HK-2 (cell line): ENCODE measurements around the gene ANOS1.

ENCODE experiments used
- DNase-seq: peaks from one replicate; pipeline ENCODE4 v3.0.0-alpha.2; 2018; ENCODE audit not compliant: unreplicated experiment

The ANOS1 gene

DNA sequence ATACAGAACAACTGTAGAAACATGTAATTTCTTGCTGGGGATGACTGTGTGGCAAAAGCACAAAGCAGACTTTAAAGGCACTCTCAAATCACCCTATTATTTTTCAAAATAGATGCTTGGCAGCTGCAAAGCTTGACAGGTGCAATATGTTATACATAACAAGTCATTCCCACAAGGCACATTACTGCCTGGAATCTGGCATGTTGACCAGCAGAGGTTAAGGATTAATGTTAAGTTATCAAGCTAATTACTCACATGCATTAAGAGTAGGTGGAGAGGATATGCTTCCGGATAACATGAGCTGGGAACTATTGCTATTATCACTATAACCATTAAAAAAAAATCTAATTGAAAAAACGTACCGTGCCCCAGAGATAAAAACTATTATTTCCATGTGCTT is 17.8 kb downstream of the ANOS1 start:
- DNase-seq = no peak

DNA sequence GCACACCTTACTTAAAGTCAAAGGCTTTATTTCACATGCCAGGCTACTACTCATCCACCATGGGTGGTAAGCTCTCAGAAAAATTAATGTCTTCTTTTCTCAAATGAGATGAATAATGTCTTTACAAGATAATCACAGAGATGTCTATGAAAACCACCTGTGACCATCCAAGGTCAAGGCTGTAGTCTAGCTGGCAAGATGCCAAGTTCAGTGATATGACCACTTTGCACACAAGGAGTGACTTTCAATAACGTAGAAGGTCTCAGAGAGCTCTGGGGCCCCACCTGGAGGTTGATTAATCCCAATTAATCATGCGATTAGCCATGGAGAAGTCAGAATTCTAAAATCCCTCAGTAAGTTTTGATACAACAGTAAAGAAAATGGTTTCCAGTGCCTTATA is 20.5 kb downstream of the ANOS1 start:
- no peak for DNase-seq

DNA sequence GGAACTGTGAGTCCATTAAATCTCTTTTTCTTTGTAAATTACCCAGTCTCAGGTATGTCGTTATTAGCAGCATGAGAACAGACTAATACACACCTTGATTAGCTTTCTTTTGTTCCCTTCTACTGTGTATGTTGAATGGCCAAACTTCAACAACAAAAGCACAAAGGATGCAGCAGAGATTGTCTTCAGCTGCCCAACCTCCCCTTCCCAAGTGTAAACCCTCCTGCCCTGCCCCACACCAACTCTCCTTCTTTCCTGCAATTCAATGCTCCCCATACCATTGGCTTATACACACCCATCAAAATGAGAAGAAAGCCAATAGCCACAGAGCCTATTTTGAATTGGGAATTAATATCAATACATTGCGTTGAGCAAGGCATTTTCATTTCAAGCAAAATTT is 27.8 kb downstream of the ANOS1 start:
- no peak for DNase-seq

DNA sequence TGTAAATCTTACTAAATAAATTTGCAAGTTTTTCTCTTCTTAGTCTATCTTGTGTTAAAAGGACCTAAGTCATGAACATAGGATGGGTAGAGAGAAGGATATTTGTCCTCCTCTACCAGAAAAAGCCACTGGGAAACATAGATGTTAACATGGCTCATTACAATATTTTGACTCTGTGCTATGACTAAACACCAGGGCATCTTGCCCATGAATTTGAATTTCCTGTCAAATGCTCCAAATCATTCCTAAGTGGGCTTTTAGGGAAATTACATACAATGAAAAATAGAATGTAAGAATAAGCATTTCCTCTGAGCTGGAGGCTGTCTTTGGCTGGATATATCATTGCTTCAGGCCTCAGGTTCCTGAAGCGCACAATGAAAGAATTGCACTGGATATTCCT is 39.1 kb downstream of the ANOS1 start:
- DNase-seq = no peak

DNA sequence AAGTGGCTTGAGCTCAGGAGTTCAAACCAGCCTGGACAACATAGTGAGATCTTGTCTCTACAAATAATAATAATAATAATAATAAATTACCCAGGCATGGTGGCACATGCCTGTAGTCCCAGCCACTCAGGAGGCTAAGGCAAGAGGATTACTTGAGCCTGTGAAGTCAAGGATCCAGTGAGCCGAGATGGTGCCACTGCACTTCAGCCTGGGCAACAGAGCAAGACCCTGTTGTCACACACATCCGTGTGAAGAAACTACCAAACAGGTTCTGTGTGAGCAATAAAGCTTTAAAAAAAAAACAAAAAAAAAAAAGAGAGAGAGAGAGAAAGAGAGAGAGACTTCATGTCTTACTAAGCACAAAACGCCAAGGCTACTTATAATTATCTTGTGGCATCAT is 42.5 kb downstream of the ANOS1 start:
- DNase-seq = no peak

DNA sequence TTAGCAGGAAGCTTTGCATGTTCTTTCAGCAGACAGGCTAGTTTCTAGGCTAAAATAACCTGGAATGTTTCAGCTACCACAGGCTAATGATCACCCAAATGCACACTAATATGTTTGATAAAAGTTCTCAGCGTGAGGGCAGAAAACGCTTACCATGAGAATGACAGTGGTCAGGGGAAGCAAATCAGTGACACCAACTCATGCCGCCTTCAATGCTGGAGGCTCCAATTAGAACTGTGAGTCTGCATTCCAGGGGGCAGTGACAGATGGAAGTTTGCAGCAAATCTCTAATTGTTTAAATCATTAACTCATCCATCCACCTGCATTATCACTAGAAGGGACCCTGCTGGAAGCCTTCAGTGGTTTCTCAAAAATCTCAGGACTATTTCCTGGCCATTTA is 43.2 kb downstream of the ANOS1 start:
- DNase-seq = no peak

DNA sequence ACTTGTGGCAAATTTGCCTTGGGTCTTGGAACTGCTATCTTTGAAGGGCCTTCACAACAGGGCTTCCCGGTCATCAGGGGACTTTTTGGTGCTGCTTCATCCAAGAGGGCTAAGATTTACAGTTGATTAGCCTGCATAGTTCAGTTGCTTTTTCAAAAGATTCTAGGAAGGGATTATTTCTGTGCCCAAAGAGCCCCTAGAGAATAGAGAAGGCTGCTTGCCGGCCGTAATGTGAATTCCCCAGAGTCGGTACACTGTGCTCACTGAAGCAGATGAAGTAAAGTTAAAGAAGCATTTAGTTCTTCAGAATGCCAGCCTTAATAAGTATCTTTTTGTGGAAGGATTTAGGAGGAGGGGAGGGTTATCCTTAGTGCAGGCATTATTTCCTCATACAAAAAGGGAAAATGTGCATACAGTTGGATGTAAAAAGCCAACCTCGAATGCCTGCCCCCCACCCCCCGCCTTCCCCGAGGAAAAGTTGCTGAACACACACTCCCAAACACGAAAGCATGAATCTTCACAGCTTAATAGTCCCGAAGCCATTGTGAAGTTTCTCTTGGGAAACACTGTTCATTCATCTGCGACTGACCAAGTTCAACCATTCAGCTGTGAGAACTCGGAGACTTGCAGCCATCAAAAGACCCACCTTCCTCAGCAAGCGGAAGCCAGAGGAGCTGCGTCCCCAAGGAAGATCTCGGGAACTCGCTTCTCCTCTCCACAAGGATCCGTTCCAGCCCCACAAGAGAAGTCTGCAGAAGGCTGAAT is 47.6 kb downstream of the ANOS1 start:
- no peak for DNase-seq

DNA sequence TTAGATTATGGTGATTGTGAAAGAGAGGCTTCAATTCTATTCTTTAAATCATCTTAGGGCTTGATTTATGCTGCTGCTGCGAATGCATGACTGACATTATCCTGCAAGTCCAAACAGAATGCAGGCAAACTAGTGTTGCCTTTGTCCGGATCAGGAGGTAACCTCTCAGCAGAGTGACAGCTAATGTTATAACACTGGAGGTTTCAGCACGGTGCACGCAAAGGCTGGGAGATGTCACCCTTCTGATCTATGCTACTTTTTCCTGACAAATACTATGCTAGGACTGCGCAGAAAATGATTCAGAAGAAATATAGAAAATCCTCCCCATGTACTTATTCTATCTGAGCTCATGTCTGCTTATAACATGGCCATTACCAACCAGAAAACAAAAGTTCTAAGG is 48.2 kb downstream of the ANOS1 start:
- DNase-seq = no peak

DNA sequence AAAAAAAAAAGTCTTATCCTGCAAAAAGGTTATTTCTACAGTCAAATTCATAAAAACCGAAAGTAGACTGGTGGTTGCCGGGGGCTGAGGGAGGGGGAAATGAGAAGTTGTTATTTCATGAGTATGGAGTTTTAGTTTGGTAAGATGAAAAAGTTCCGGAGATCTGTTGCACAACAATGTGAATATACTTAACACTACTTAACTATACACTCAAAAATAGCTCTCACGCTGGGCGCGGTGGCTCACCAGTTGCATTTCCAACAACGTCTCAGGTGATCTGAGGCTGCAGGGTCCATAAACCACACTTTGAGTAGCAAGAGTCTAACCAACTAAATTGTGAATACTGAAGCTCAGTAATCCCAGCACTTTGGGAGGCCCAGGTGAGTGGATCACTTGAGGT is 52.4 kb downstream of the ANOS1 start:
- no peak for DNase-seq

DNA sequence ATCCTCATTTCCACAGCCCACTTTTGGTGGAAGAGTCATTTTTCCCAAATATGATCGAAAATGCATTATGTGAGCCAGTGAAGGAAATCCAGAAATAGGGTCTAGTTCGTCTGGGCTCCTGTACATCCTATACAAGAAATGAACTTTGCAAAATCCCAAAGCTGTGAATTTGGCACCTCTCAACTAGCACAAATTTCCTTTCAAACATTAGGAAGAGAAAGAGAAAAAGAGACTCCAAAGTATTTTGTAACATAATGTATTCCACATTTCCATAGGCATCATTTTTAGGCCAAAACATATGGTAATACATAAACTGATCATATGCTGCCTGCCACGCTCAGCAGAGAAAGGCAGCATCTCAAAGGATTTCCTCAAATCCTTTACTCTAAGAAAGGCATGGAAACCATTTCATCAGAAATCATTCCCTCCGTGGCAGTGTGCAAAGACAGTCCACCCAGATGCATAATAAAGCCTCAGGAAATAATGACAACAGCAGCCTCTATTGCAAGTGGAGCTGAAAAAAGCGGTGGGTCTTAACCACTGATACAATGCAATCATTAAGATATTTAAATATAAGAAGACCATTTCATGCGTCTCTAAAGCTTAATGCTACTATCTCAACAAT is 56.8 kb downstream of the ANOS1 start:
- no peak for DNase-seq

DNA sequence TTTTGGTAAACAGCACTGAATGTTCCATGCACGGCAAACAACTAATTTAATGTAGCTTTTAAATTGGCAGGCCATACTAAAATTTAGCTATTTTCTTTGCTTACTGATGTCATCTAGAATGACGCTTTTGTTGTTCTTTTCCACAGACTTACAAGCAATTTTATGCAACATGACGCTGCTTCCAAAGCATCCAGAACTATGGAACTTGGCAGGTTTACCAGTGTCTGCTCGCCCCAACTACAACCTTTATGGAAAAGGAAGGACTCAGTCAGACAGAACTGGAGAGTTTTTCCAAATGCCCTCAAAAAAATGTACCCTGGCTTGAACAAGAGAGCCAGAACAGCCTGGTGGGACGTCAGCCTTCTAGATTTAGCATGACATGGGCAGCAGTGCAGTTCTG is 58.7 kb downstream of the ANOS1 start:
- DNase-seq = no peak

DNA sequence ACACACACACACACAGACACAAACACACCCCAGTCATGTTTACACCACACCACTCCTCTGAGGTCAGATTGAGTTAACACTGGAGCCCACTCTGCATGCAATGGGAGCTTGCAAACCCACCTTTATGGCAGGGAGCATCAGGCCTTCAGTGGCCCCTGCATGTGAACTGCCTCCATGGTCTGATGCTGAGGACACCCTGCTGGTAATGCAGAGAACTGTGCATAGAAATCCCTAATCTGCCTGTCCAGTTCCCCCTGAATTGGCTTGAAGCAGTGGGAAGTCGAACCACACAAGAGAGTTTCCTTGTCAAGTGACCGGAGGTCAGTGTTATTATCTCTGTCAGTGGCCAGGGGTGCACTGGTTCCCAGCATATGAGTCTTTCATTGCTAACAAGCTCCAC is 59.8 kb downstream of the ANOS1 start:
- no peak for DNase-seq

DNA sequence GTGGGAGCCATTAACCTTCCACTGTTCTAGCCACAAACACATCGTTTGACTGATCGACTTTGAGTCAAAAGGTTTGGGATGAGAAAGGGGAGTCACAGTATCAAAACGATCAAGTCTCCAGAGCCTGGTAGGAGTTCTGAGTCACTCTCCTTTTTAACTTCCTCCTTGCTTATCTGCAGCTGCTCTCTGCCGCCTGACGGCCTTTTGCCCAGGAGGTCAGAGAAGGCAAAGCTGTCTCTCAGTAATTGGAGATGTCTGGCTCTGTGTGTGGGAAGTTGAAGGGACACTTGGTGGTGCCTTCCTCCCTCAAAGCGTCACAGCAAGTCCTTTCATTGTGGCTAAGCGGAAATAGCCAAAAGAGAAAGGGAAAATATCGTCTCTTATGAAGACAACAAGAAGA is 63.1 kb downstream of the ANOS1 start:
- DNase-seq = no peak

DNA sequence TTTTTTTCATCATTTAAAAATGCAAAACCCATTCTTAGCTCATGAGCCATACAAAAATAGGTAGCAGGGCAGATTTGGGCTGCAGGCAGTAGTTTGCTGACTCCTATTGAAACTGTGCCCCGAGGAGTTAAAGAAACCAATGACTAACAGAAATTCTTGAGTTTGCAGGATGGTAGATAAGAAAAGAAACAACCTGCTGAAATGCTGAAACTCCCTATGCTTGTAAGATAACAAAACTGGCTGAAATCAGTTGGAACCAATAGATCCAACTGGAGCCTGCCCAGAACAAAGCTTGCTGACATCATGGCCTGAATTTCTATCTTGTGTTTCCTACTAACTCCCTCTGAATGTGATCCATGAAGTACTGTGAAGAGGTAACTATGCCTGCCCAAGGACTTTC is 68.6 kb downstream of the ANOS1 start:
- DNase-seq = no peak

DNA sequence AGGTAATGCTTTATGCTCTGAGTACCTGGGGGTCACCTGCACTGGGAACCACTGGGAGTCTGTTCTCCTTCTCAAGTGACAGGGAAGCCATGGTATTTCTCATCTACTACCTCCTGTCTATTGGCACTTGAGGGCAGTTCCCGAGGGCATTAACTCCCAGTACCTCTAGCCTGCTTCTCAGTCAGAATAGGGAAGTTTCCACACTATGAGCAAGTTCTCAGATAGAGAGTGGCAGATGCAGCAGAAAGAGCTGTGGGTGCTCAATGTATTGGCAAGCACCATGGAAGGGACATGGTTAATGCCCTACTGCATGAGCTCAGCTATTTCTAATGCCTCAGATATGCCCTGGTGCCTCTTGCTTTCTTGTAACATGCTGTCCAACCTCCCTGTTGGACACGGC is 74.1 kb downstream of the ANOS1 start:
- DNase-seq = no peak

DNA sequence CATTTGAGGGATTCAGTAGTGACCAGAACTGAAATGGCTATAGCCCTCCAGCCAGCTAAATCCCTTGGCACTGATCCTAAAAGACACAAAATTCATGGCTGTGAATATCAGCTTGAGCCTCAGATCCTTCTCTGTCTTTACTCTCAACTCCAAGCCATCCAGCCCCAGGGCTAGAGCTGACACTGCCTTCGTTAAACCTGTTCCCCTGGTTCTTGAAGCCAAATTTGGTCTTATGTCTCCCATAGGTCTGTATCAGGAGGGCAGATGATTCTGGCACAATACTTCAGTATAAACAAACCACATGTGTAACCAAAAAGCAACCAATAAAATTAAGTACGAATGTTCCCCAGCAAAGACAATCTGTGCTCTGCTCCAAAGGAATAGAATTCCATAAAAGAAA is 78.0 kb downstream of the ANOS1 start:
- DNase-seq = no peak

DNA sequence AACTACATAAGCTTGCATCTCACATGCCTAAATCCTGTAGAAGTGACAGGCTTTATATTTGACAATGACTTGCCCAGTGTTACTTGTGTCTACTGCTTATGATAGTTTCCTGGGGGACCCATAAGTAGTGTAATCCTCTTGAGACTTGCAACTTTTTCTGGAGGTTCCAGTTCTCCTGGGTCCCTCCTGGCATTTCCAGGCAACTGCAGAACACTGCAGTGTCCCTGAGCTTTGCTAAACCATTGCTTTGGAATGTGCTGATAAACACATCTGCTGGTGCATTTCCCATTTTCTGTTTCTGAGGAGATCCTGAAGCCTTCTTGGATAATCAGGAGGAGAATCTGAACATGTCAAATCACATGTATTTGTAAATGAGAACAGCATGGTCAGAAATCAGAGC is 82.0 kb downstream of the ANOS1 start:
- no peak for DNase-seq

DNA sequence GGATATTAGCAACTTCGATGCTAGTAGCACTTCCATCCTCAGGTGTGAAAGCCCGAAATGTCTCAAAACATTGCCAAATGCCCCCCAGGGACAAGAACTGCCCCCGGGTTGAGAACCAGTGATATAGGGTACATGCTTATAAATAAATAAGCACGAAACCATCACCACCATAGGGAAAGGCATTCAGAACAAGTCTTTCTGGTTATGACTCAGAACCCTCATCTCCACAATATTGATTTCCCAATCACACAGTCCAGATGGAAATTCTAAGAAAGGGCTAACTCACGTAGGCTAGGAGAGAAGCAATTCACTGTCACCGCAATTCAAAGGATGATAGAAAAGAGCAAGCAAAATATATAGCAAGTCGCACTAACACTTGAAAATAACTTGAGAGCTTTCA is 84.8 kb downstream of the ANOS1 start:
- no peak for DNase-seq

DNA sequence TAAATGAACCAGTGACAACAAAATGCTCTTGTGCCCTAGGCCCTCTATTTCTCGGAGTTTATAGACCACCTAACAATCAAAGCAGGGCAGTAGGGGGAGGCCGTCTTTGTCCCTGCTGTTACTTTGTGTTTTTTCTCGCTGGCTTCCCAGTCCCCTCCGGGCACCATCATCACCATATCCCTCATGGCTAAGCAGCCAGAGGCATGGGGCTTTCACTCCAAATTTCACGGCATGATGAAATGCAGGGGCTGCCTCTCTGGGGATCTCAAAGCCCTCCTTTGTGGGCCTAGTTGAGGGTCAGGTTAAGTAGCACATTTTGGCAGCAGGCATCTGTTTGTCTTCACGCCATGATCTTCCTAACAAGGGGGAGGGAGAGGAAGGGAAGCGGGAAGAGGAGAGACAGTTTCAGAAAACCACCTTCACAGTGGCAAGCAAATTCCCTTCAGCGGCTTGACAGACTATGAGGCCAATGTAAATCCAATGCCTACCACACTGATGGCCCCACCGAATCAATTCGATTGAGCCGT is 91.9 kb downstream of the ANOS1 start:
- no peak for DNase-seq

DNA sequence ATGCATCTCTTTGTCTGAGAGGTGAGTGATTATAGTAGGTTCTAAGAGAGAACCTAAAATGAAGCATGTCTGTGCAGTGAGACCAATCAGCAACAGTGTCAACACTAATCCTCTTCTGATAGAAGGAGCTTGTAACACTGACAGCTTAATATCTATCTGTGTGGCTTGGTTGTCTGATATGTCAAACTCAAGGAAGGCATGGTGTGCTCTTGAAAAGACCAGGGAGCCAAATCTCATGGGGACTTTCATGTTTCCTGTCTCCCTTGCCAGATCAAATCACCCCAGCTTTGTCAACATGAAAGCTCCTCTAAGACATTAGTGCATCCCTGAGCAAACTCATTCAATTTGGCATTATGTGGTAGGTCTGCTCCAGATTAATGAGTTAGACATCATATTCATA is 95.4 kb downstream of the ANOS1 start:
- DNase-seq = no peak

DNA sequence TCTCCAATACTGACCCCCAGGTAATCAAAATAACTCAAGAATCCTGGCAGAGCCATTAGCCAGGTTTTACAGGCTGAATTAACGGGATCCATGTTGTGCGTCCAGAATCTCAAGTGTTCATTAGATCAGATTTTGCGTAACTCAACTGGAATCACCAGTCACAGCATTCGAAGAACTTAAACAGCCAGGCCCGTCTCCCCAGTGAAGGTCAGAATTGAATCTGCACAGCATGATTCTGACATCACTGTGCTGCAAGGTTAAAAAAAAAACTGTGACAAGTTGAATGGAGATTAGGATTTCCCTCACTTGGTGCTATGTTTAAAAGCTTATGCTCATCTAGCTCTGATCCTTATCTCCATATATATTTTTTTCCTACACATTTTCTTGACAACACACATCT is 96.1 kb downstream of the ANOS1 start:
- DNase-seq = no peak

DNA sequence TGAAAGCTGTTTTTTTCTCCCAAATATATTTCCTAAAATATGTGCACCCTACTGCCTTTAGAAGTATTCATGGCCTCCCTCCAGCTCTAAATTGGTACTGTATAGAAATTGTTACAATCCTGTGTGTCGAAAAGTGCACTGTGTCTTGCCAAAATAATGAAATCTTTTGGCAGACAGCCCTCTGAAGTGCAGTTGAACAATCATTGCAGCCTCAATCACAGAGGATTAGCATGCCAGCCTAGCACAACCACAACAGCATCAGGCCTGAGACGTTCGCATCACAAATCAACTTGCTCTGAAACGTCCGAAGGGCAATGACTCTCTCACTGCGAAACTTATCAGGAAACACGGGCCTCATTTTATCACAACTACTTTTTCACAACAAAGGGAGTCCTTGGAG is 99.0 kb downstream of the ANOS1 start:
- no peak for DNase-seq

DNA sequence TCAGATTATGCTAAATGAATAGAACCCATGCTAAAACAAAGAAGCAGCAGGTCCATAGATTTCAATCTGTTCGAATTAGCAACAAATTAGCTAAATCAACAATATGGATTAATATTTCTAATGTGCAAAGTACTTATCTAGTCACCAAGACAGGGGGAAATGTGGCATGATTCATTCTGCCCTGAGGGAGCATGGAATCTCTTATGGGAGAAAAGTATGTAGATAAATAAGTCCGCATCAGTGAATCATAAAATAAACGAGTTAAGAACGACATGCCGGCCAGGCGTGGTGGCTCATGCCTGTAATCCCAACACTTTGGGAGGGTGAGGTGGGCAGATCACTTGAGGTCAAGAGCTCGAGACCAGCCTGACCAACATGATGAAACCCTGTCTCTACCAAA is 102.1 kb downstream of the ANOS1 start:
- no peak for DNase-seq

DNA sequence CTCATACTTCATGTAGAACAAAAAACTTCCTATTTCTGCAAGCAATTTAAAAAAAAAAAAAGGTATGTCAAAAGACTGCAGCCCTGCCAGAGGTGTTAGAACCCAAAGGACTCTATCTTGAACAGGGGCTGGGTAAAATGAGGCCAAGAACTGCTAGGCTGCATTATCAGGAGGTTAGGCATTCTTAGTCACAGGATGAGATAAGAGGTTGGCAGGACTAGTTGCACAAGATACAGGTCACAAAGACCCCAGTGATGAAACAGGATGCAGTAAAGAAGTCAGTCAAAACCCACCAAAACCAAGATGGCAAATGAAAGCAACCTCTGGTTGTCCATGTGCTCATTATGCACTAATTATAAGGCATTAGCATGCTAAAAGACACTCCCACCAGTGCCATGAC is 104.1 kb downstream of the ANOS1 start:
- DNase-seq = no peak
